MM.1S (cell line): ENCODE measurements around the gene ISY1.

Experiments used
- EZH2 ChIP-seq: fragments of 300-600 bp; sonication (generic); optimal IDR thresholded peaks from 2 replicates; pipeline ENCODE3; 2017; ENCODE audit warnings: low read depth, mild to moderate bottlenecking, antibody characterized with exemption, low read length, mixed read lengths
- EZH2phosphoT487 ChIP-seq: fragments of 300-600 bp; sonication (generic); IDR thresholded peaks from 2 replicates; pipeline ENCODE4 v1.6.1; 2018; ENCODE audit warnings: antibody characterized with exemption, low read length
- TF ChIP-seq, protein P1 (sequence below): fragments of 300-600 bp; sonication (generic); IDR thresholded peaks from 2 replicates; pipeline ENCODE4 v1.5.1; 2016; ENCODE audit warnings: antibody characterized with exemption, low read length, mixed read lengths

DNA sequence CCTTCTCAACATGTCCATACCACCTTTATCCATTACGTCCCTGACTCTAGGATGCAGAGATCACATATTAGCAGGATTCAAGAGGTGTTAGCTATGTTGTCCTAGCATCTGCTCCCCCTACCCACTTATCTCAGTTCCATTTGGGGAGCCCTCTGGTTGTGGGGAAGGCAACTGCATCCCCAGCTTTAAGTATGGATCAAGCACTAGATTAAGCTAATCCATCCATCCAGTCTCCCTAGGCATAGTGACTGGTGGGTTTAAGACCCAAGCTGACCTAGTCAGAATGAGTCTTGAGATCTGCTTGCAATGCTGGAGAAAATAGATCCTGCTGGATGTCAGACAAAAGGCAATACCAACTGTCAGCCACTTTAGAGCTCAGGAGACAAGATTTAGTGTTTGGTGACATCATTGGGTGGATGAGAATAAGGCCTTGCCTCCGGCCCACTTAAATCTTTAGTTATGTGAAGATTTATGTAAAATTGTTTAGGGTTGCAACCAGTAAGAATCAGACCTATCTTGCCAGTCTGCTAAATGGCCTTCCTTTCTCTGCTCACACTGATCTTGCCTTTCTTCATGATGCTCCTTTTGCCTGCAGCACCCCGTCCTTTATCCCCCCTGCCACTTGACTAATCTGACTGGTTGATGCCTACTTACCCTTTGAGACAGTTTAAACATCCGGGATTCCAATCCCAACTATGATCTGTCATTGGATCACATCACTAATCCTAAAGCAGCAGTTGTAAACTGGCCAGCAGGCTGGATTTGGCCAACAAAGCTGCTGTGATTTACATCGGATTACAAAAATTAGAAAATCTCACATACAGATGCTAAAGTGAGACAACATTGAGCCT, 2.1 kb upstream of the ISY1 start:
- TF ChIP-seq EZH2, result no peak
- TF ChIP-seq, protein P1, sequence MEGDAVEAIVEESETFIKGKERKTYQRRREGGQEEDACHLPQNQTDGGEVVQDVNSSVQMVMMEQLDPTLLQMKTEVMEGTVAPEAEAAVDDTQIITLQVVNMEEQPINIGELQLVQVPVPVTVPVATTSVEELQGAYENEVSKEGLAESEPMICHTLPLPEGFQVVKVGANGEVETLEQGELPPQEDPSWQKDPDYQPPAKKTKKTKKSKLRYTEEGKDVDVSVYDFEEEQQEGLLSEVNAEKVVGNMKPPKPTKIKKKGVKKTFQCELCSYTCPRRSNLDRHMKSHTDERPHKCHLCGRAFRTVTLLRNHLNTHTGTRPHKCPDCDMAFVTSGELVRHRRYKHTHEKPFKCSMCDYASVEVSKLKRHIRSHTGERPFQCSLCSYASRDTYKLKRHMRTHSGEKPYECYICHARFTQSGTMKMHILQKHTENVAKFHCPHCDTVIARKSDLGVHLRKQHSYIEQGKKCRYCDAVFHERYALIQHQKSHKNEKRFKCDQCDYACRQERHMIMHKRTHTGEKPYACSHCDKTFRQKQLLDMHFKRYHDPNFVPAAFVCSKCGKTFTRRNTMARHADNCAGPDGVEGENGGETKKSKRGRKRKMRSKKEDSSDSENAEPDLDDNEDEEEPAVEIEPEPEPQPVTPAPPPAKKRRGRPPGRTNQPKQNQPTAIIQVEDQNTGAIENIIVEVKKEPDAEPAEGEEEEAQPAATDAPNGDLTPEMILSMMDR, result peak; percentile 40
- TF ChIP-seq EZH2phosphoT487, result no peak
